Peyer's patch (tissue), 4 donors: ENCODE measurements around the gene SPON1.

Experiments
- POLR2A ChIP-seq, 2 donors: fragments of 450-650 bp; IDR thresholded peaks; one replicate each; pipeline ENCODE4 v1.5.1; 2017; ENCODE audit warnings: antibody characterized with exemption in 2 of 2, mild to moderate bottlenecking in 2 of 2, moderate library complexity in 2 of 2
- TF ChIP-seq, protein P1 (sequence below), 6 experiments: fragments of 450-650 bp in 4 of 6; fragments of 200-600 bp in 2 of 6; sonication (generic) in 1 of 6; IDR thresholded peaks; one replicate each; pipeline ENCODE4 v1.5.1; 2017 to 2019; ENCODE audit warnings: antibody characterized with exemption in 6 of 6, mild to moderate bottlenecking in 3 of 6, moderate library complexity in 1 of 6

DNA sequence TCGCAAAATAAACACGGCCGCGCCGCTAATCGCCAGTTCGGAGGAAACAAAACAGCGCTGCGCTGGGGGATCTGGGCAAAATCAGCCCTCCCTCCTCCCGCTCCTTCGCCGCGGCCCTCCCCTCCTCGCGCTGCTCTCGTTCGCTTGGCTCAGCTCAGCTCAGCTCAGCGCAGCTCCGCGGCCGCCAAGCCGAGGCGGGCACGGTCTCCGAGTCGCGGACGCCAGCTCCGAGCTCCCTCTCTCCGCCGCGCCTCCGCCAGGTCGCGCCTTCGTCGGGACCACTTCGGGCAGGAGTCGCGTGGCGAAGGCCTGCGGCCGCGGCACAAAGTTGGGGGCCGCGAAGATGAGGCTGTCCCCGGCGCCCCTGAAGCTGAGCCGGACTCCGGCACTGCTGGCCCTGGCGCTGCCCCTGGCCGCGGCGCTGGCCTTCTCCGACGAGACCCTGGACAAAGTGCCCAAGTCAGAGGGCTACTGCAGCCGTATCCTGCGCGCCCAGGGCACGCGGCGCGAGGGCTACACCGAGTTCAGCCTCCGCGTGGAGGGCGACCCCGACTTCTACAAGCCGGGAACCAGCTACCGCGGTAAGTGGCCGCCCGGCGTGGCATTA, at the start of gene SPON1:
- TF ChIP-seq POLR2A (IDR thresholded peaks at IDR 0.05) = peak in 1 of 2 donors; percentile 35
- TF ChIP-seq, protein P1, sequence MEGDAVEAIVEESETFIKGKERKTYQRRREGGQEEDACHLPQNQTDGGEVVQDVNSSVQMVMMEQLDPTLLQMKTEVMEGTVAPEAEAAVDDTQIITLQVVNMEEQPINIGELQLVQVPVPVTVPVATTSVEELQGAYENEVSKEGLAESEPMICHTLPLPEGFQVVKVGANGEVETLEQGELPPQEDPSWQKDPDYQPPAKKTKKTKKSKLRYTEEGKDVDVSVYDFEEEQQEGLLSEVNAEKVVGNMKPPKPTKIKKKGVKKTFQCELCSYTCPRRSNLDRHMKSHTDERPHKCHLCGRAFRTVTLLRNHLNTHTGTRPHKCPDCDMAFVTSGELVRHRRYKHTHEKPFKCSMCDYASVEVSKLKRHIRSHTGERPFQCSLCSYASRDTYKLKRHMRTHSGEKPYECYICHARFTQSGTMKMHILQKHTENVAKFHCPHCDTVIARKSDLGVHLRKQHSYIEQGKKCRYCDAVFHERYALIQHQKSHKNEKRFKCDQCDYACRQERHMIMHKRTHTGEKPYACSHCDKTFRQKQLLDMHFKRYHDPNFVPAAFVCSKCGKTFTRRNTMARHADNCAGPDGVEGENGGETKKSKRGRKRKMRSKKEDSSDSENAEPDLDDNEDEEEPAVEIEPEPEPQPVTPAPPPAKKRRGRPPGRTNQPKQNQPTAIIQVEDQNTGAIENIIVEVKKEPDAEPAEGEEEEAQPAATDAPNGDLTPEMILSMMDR (IDR thresholded peaks at IDR 0.05) = no peak
